IMR-90 (cell line): ENCODE data around the gene AOC2. TPM values are rescaled to one million over a fixed set of nuclear protein-coding genes. Genes with fewer than 3 reads are reported as not detected.

ENCODE experiments used
- ATAC-seq: fragments of 200-7000 bp; cut with Tn5 transposase; 2 replicates; pipeline ENCODE4 v1.9.1; 2020; ENCODE audit warnings: low read depth, mild to moderate bottlenecking, moderate library complexity
- BruUV-seq: library from RNA; stranded (reverse); fragments of 400-500 nt; replicated peaks from 2 replicates; lab custom pipeline; 2021; lab: Mats Ljungman, UMichigan
- CTCF ChIA-PET: fragments of 300-600 bp; formaldehyde crosslinking; extraction: SDS; loops from one replicate; lab custom pipeline; 2021; ENCODE audit warnings: antibody characterized with exemption; lab: Yijun Ruan, JAX
- POLR2A ChIA-PET: fragments of 300-600 bp; sonication (Branson Sonifier 250); formaldehyde crosslinking; loops from one replicate; lab custom pipeline; 2022; ENCODE audit warnings: antibody characterized with exemption; ENCODE audit not compliant: unreplicated experiment; lab: Charles Lee
- DNase-seq: peaks from one replicate; pipeline ENCODE4 v3.0.0; 2013
- H2AFZ ChIP-seq: replicated peaks from 2 replicates; pipeline ENCODE3; 2013; ENCODE audit warnings: low read length, mild to moderate bottlenecking; ENCODE audit not compliant: poor library complexity
- H2AK5ac ChIP-seq: 2 replicates; pipeline ENCODE4 v1.6.1; 2013; ENCODE audit warnings: low read depth, low read length, inconsistent platforms
- H2AK9ac ChIP-seq: replicated peaks from 2 replicates; pipeline ENCODE3; 2013; ENCODE audit warnings: mild to moderate bottlenecking, low read depth, low read length, moderate library complexity; ENCODE audit not compliant: poor library complexity
- H2BK120ac ChIP-seq: 2 replicates; pipeline ENCODE4 v1.6.1; 2013; ENCODE audit warnings: low read depth, low read length, inconsistent platforms
- H2BK15ac ChIP-seq: 3 replicates; pipeline ENCODE4 v1.6.1; 2013; ENCODE audit warnings: low read depth, low read length, inconsistent platforms
- H2BK20ac ChIP-seq: 2 replicates; pipeline ENCODE4 v1.6.1; 2013; ENCODE audit warnings: low read depth, mild to moderate bottlenecking, inconsistent platforms, low read length, moderate library complexity
- H2BK5ac ChIP-seq: 2 replicates; pipeline ENCODE4 v1.6.1; 2013; ENCODE audit warnings: mild to moderate bottlenecking, low read depth, low read length, inconsistent platforms; ENCODE audit not compliant: poor library complexity, severe bottlenecking
- H3K14ac ChIP-seq: replicated peaks from 2 replicates; pipeline ENCODE4 v1.6.1; 2013; ENCODE audit warnings: low read depth, low read length, inconsistent platforms
- H3K18ac ChIP-seq: 2 replicates; pipeline ENCODE4 v1.6.1; 2013; ENCODE audit warnings: low read depth, low read length, control low read depth
- H3K23ac ChIP-seq: 2 replicates; pipeline ENCODE4 v1.6.1; 2013; ENCODE audit warnings: low read depth, low read length, inconsistent platforms
- H3K27ac ChIP-seq: 2 replicates; pipeline ENCODE4 v1.5.1; 2013; ENCODE audit warnings: mild to moderate bottlenecking, control low read depth, low read length; ENCODE audit not compliant: insufficient read depth
- H3K27me3 ChIP-seq: 2 replicates; pipeline ENCODE4 v1.6.1; 2013; ENCODE audit warnings: low read length; ENCODE audit not compliant: control insufficient read depth, insufficient read depth
- H3K36me3 ChIP-seq: 2 replicates; pipeline ENCODE4 v1.6.1; 2013; ENCODE audit warnings: low read length, mixed read lengths; ENCODE audit not compliant: control insufficient read depth, insufficient read depth
- H3K4ac ChIP-seq: 2 replicates; pipeline ENCODE4 v1.6.1; 2013; ENCODE audit warnings: low read depth, low read length, inconsistent platforms
- H3K4me1 ChIP-seq: 2 replicates; pipeline ENCODE4 v1.6.1; 2013; ENCODE audit warnings: low read length, mixed read lengths; ENCODE audit not compliant: control insufficient read depth, insufficient read depth
- H3K4me2 ChIP-seq: 2 replicates; pipeline ENCODE4 v1.6.1; 2013; ENCODE audit warnings: low read depth, mild to moderate bottlenecking, control low read depth, low read length, moderate library complexity
- H3K4me3 ChIP-seq: 2 replicates; pipeline ENCODE4 v1.5.1; 2013; ENCODE audit warnings: low read depth, mild to moderate bottlenecking, control low read depth, low read length, moderate library complexity; ENCODE audit not compliant: insufficient read depth
- H3K56ac ChIP-seq: 2 replicates; pipeline ENCODE4 v1.6.1; 2013; ENCODE audit warnings: low read length, inconsistent platforms; ENCODE audit not compliant: insufficient read depth; ENCODE audit errors: extremely low read depth
- H3K79me1 ChIP-seq, 2 experiments: 2 replicates each; pipeline ENCODE4 v1.6.1; 2013; ENCODE audit warnings: low read length in 2 of 2, inconsistent platforms in 1 of 2, low read depth in 1 of 2
- H3K9ac ChIP-seq: 2 replicates; pipeline ENCODE4 v1.6.1; 2013; ENCODE audit warnings: low read depth, low read length, control low read depth
- H3K9me1 ChIP-seq: 2 replicates; pipeline ENCODE4 v1.6.1; 2013; ENCODE audit warnings: low read length, inconsistent platforms; ENCODE audit not compliant: insufficient read depth
- H3K9me3 ChIP-seq: 2 replicates; pipeline ENCODE4 v1.6.1; 2013; ENCODE audit warnings: low read length; ENCODE audit not compliant: control insufficient read depth, insufficient read depth
- H4K20me1 ChIP-seq: 2 replicates; pipeline ENCODE4 v1.6.1; 2013; ENCODE audit warnings: low read length, inconsistent platforms; ENCODE audit not compliant: insufficient read depth
- H4K5ac ChIP-seq: 2 replicates; pipeline ENCODE4 v1.6.1; 2013; ENCODE audit warnings: mild to moderate bottlenecking, low read depth, low read length, control low read depth
- H4K8ac ChIP-seq, 2 experiments: 2 replicates each; pipeline ENCODE4 v1.6.1; 2013; ENCODE audit warnings: low read depth in 2 of 2, low read length in 2 of 2, control low read depth in 1 of 2, inconsistent platforms in 1 of 2
- H4K91ac ChIP-seq: 2 replicates; pipeline ENCODE4 v1.6.1; 2013; ENCODE audit warnings: low read depth, low read length, inconsistent platforms; ENCODE audit not compliant: insufficient read depth
- BHLHE40 ChIP-seq: fragments of 150-350 bp; IDR thresholded peaks from 2 replicates; pipeline ENCODE4 v1.6.1; 2016; ENCODE audit warnings: mild to moderate bottlenecking, low read depth, low read length
- CHD1 ChIP-seq: IDR thresholded peaks from 2 replicates; pipeline ENCODE4 v1.6.1; 2012; ENCODE audit warnings: low read depth, low read length, improper control_type of control experiment
- CTCF ChIP-seq: conservative IDR thresholded peaks from 2 replicates; pipeline ENCODE4 v1.5.1; 2012; ENCODE audit warnings: mild to moderate bottlenecking, low read depth, low read length, improper control_type of control experiment
- ELK1 ChIP-seq: fragments of 150-350 bp; IDR thresholded peaks from 2 replicates; pipeline ENCODE4 v1.6.1; 2016; ENCODE audit warnings: low read depth, mild to moderate bottlenecking, low read length, moderate library complexity, borderline replicate concordance
- FOS ChIP-seq: fragments of 150-350 bp; IDR thresholded peaks from 2 replicates; pipeline ENCODE4 v1.6.1; 2016; ENCODE audit warnings: low read depth, low read length
- MAFK ChIP-seq: IDR thresholded peaks from 2 replicates; pipeline ENCODE4 v1.6.1; 2012; ENCODE audit warnings: low read depth, low read length, improper control_type of control experiment
- MAZ ChIP-seq: IDR thresholded peaks from 2 replicates; pipeline ENCODE4 v1.6.1; 2012; ENCODE audit warnings: low read depth, mild to moderate bottlenecking, low read length, improper control_type of control experiment, moderate library complexity, borderline replicate concordance
- MXI1 ChIP-seq: IDR thresholded peaks from 2 replicates; pipeline ENCODE4 v1.6.1; 2012; ENCODE audit warnings: low read depth, mild to moderate bottlenecking, low read length, moderate library complexity, borderline replicate concordance
- NFE2L2 ChIP-seq: fragments of 150-350 bp; IDR thresholded peaks from 2 replicates; pipeline ENCODE4 v1.6.1; 2016; ENCODE audit warnings: low read depth, mild to moderate bottlenecking, low read length
- RAD21 ChIP-seq: IDR thresholded peaks from 2 replicates; pipeline ENCODE4 v1.6.1; 2012; ENCODE audit warnings: low read length, improper control_type of control experiment
- RCOR1 ChIP-seq: IDR thresholded peaks from 2 replicates; pipeline ENCODE4 v1.6.1; 2012; ENCODE audit warnings: mild to moderate bottlenecking, low read length, improper control_type of control experiment; ENCODE audit not compliant: insufficient replicate concordance
- RFX5 ChIP-seq: IDR thresholded peaks from 2 replicates; pipeline ENCODE4 v1.8.0; 2012; ENCODE audit warnings: low read depth, mild to moderate bottlenecking, low read length, moderate library complexity
- USF2 ChIP-seq: fragments of 150-350 bp; IDR thresholded peaks from 2 replicates; pipeline ENCODE4 v1.6.1; 2017; ENCODE audit warnings: mild to moderate bottlenecking, antibody characterized with exemption, low read length, low read depth
- WGBS, 2 experiments: methylation state at CpG; one replicate each; pipeline versions ENCODE4 v1.1.5 to v1.1.7; 2013; ENCODE audit warnings: missing lambda C conversion rate in 2 of 2; ENCODE audit not compliant: insufficient read length in 1 of 2; ENCODE audit errors: extremely low coverage in 2 of 2; 5-methylcytosine and 5-hydroxymethylcytosine counted together
- dilution Hi-C: fragments of 300-500 bp; cut with HindIII; formaldehyde crosslinking; loops from one replicate; pipeline ENCODE4 v1.14.3; 2018; ENCODE audit warnings: low sequenced_read_pairs; ENCODE audit not compliant: unreplicated experiment
- in situ Hi-C: fragments of 300-500 bp; cut with MboI; formaldehyde crosslinking; loops from 3 replicates; pipeline ENCODE4 v1.14.3; 2019; ENCODE audit warnings: low sequenced_read_pairs, inconsistent platforms, mixed read lengths
- intact Hi-C: fragments of 100-400 bp; cut with micrococcal nuclease; formaldehyde crosslinking; loops from 2 replicates; pipeline ENCODE4 v1.10.0; 2022
- polyA plus RNA-seq, 3 experiments: library from polyadenylated mRNA; depleted of rRNA; stranded (reverse); fragments of >200 nt; gene quantifications; 2 replicates each; pipeline ENCODE4 v1.2.3, GENCODE V29; 2012; ENCODE audit warnings: low replicate concordance in 1 of 3
- total RNA-seq: library from RNA; depleted of rRNA; stranded (reverse); fragments of >200 nt; gene quantifications from 2 replicates; pipeline ENCODE4 v1.2.3, GENCODE V29; 2012

The AOC2 gene
- total and polyA plus RNA-seq, 2 of the 4 experiments (the other 2 are of a cell fraction): 0.36 to 0.41 TPM

GRCh38 chr17:42879596-42879985, 35.2 kb downstream of the AOC2 start:
- H3K4me2 ChIP-seq: no peak overlapping the region
- CTCF ChIA-PET: no interaction called here
- no peak overlapping the region for H4K91ac ChIP-seq
- H3K79me1 ChIP-seq: no peaks in the 10 kb centered on the region
- no peak overlapping the region for H3K23ac ChIP-seq
- H3K9me1 ChIP-seq: no peaks in the 10 kb centered on the region
- H3K56ac ChIP-seq: no peak overlapping the region
- no peak for TF ChIP-seq ELK1
- TF ChIP-seq BHLHE40: no peak
- TF ChIP-seq USF2: no peak
- no peak for TF ChIP-seq NFE2L2
- TF ChIP-seq FOS: no peak
- no peak for TF ChIP-seq RCOR1
- TF ChIP-seq MAFK: no peak
- no peak for TF ChIP-seq MAZ
- no peak for TF ChIP-seq RFX5
- TF ChIP-seq RAD21: no peak
- no peak for TF ChIP-seq CTCF
- TF ChIP-seq CHD1: no peak
- no peak for TF ChIP-seq MXI1
- H3K27ac ChIP-seq: no peak overlapping the region
- no peak overlapping the region for H3K18ac ChIP-seq
- H2BK20ac ChIP-seq: no peak overlapping the region
- intact Hi-C loops (no loop called here), in situ Hi-C loops (loop anchor here (25.0 kb wide), 1 partner anchor 433 kb away; no protein-coding TSS in a partner anchor), dilution Hi-C loops (no loop called here)
- no peaks in the 10 kb centered on the region for H4K20me1 ChIP-seq
- peaks cover 2% of the 10 kb centered on the region; the same call in 1 of the 2 replicates for H3K4me1 ChIP-seq
- no peaks in the 10 kb centered on the region for H3K9me3 ChIP-seq
- no peak overlapping the region for H2AFZ ChIP-seq
- H2BK5ac ChIP-seq: no peak overlapping the region
- H3K9ac ChIP-seq: no peak overlapping the region
- H3K4ac ChIP-seq: no peak overlapping the region
- no peak overlapping the region for H4K5ac ChIP-seq
- WGBS, 2 experiments: 29% methylated on average over 4 of the region's 6 CpGs; no CpG with 5 or more reads in 1 of the 2 experiments
- no peaks in the 10 kb centered on the region for H3K36me3 ChIP-seq
- POLR2A ChIA-PET: no interaction called here
- no peak overlapping the region for H3K4me3 ChIP-seq
- peak; percentile 48 for DNase-seq
- BruUV-seq: no TSS peak
- no peak overlapping the region for H2BK120ac ChIP-seq
- H2AK9ac ChIP-seq: no peak overlapping the region
- H4K8ac ChIP-seq: no peak overlapping the region
- no peak overlapping the region for H3K14ac ChIP-seq
- H3K27me3 ChIP-seq: peaks cover 27% of the 10 kb centered on the region
- H2BK15ac ChIP-seq: no peak overlapping the region
- ATAC-seq: peak; percentile 86
- H2AK5ac ChIP-seq: no peak overlapping the region
